ENCODE data around the gene STAM2. TPM values are rescaled to one million over a fixed set of nuclear protein-coding genes. Genes with fewer than 3 reads are reported as not detected.
"Not testable (repeated sequence)": the region's sequence is repeated elsewhere in the genome, so short reads cannot be mapped to it uniquely, and the experiment has no call there.

The STAM2 gene
- total RNA-seq, 1 donor from 2014 or later: 18.1 TPM

DNA sequence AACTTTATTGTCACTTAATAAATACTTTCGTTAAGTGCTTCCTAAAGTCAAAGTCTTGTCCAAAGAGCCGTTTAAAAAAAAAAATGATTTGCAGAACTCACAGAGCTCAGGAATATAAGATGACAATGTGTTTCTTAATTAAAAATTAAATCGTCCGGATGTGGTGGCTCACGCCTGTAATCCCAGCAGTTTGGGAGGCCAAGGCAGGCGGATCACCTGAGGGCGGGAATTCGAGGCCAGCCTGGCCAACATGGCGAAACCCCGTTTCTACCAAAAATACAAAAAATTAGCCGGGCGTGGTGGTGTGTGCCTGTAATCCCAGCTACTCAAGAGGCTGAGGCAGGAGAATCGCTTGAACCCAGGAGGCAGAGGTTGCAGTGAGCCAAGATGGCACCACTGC is 68.4 kb downstream of the STAM2 start:
- DNase-seq (ENCODE audit: low read depth, low spot score): not testable (repeated sequence)

DNA sequence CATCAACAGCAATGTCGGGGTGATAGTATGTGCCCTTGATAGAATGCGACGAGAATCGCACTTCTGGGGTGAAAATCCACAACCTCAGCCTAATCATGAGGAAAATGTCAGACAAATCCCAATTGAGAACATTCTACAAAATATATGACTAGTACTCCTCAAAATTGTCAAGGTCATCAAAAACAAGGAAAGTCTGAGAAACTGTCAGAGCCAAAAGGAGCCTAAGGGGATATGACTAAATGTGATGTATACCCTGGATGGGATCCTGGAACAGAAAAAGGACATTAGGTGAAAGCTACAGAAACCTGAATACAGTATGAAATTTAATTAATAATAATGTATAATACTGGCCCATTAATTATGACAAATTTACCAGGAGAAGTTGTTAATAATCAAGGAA is 69.1 kb downstream of the STAM2 start:
- DNase-seq (ENCODE audit: low read depth, low spot score): no peak

DNA sequence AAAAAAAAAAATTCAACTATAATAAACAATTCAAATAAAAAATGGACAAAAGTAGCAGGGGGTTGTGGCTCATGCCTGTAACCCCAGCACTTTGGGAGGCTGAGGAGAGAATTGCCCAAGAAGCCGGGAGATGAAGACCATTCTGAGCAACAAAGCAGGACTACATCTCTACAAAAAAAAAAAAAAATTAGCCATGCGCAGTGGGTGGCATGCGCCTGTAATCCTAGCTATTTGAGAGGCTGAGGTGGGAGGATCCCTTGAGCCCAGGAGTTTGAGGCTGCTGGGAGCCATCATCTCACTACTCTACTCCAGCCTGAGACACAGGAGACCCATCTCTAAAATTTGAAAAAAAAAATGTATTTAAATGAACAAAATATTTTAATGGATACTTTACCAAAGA is 72.3 kb downstream of the STAM2 start:
- no peak for DNase-seq (ENCODE audit: low read depth, low spot score)

DNA sequence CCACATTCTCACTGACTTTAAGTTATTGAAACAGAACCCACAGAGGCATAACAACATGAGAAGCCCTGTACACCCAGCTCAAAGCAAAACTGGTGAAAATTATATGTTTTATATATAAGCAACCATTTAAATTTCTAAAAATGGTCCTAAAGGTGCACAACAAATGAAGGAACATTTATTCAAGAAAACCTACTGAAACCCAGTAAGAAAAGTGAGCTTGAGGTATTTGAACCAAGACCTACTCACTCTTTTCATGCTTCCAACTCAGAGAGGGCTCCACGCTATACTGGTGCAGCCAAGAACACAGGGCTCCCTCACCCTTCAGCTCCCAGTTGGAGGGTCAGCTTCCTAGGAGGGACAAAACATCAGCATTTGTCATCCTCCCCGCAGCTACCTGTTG is 74.6 kb downstream of the STAM2 start:
- no peak for DNase-seq (ENCODE audit: low read depth, low spot score)

DNA sequence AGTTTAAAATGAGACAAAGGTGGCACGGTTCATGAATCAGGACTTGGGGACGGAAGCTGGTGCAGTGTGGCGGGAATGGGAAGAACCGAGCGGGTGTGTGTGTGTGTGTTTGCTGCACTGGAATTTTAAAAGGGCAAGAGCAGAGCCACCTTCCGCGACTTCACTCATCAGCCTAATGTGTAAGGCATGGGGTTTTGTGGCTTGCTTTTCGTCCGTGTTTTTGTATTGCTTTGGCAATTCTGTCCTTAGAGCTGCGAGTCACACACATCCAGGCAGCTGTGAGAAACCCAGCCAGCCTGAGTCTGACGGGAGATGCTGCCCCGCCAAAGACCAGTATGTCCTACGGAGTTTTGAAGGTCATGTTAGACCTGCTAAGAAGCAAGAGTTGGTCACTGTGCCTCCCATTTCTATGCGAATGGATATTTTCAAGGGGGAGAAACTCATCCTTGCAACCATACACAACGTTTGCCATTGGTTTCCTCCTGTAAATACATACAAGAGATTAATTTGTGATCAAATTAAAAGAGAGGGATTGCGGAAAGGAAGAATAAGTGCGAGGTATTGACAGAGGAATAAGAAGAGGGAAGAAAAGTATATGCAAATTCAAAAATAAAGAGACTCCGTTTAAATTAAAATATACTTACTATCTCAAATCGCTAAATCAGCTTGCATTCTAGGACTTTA is 76.1 kb downstream of the STAM2 start:
- DNase-seq (ENCODE audit: low read depth, low spot score): no peak

DNA sequence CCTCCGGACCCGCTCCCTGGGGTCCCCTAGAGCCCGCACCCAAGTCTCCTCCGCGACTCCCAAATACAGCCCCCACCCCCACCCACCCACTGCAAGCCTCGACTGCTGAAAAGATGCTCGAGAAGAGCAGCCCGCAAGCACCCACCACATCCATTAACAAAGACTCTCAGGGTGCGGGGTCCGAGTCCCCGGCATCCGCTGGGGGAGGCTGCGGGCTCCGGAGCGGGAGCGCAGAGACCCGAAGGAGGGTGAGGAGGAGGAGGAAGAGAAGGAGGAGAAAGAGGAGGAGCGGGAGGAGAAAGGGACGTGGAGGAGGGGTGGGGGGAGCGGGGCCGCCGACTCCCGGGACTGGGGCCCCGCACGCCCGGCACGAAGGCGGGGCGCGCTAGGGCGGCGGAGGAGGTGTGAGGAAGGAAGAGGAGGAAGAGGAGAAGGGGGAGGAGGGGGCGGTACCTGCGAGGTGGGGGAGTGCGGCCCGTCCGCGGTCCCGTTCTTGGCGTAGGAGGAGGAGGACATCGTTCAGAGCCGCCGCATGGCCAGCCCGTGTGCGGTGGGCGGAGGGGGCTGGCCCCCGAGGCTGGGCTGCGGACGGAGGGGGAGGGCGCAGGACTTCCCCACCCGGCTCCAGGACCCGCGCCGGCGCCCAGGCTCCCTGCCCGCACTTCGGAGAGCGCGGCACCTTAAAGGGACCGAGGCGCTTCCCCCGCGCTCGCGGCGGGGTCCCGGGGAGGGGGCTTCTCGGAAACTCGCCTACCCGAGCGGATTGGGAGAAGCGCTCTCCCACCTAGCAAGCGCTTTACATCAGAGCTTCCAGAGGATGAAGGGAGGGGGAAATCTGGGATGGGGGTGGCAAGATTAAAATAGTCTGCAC is 76.8 kb downstream of the STAM2 start, which contains the start of gene CACNB4:
Gene CACNB4, minus strand, starts transcription at position 549 of the 871 bp plus-strand sequence.
- DNase-seq (ENCODE audit: low read depth, low spot score): no peak

DNA sequence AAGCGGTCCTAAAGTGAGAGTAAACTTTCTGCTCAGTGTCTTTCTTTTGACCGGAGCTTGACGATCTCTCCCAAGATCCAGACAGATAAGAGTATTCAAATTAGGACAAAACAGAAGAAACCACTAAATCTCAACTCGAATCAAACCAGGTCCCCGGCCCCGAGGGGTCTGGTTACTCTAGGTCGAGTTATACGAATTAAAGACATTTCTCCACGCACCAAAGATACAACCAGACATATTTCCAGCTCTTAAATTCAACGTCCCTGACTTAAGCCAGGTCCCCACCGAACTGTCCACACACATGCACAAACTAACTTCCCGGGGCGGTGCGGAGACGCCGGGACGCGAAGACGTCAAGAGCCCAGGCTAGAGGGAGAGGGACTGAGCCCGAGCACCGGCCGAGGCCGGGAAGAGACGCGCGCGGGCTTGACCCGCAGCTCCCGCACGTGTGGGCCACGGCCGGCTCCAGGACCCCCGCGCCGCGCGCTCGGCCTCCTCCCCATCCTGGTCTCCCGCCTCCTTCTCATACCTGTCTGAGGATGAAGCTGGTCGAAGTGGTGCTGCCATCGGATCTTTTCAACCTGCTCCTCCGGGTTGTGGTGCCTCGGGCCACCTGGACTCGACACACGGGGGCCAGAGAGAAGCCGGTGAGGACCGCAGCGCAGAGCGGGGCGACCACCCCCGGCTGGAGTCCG is 77.6 kb downstream of the STAM2 start:
- DNase-seq (ENCODE audit: low read depth, low spot score): no peak

DNA sequence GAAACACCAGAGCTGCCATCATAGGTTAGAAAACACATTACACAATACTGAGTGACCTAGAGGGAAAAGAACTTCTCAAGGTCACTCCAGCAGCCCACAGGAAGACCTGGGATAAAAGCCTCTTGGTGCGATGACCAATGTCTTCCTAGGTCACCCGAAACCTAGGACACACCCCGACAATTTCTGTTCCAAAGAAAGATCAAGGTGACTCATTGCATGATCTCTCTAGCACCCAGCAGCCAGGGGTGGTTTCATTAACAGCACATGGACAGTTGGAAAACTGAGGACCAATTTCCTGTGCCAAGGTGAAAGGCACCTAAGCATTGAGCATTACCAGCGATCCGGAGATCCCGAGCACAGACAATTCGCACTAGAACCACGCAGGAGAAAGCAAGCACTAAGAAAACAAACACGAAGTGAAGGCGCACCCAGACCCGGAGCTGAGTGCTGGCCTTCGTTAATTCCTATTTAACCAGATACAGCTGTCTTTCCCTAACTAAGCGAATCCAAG is 78.2 kb downstream of the STAM2 start:
- DNase-seq (ENCODE audit: low read depth, low spot score): no peak

DNA sequence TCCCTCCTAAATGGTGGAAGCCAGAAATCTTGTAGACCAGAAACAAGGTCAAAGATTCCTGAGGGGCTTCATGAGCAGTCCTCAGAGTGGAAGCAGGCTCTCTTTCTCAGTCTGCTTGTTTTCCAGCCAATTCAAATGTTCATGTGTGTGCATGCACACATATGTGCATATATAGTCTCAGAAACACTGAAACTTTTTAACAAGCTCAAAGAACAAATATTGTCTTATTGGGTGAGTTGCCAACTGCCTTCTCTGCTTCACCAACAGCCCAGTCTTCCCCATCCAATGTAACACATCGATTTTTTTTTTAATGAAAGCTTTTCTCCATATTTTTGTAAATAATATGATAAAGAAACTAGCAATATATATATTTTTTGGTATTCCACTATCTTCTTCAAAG is 80.4 kb downstream of the STAM2 start:
- no peak for DNase-seq (ENCODE audit: low read depth, low spot score)

DNA sequence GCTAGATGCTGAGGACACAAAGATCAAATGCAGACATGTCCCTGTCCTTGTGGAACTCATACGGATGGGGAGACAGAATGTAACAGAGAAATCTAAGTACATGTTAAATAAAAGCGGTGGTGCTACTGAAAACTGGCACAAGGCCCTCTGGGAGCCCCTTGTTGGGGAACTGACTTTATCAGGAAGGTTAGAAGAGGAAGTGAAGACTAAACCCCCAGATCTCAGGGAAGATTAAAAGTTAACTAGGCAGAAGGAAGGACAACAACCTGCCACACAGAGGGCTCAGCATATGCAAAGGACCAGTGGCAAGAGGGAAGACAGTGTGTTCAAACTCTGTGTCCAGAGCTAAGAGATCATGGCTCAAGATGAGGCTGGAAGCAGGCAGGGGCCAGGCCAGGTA is 81.5 kb downstream of the STAM2 start:
- DNase-seq (ENCODE audit: low read depth, low spot score): no peak

DNA sequence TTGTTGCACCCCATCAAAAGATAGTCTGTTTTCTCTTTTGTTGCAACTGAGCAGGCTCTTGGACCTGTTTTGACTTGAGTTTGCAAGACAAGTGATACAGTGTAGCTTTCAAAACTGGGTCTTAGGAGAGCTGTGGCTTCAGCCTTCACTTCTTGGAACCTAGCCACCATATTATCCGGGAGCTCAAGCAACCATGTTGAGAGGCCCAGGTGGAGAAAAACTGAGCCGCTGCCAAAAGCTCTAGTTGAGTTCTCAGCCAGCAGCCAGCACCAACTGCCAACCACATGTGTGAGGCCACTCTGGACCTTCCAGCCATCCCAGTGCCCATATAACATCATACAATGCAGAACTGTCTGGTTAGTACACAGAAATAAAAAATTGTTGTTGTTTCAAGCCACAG is 82.1 kb downstream of the STAM2 start:
- no peak for DNase-seq (ENCODE audit: low read depth, low spot score)

DNA sequence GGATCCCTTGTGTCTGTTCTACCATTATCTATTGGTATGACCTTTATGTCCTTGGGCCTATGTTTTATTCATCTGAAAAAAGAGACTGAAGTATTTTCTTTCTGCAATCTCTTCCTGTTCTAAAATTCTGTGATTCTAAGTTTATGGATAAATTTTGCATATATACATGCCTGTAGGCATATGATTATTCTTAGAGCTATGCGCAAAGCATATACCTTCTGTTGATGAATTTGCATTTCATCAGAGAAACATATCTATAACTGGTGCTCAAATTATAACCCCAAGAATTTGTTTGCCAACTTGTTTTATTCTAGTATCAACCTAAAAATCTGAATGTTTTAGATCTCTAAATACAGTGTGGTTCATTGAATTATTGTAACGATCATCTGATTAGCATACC is 83.5 kb downstream of the STAM2 start:
- DNase-seq (ENCODE audit: low read depth, low spot score): no peak

DNA sequence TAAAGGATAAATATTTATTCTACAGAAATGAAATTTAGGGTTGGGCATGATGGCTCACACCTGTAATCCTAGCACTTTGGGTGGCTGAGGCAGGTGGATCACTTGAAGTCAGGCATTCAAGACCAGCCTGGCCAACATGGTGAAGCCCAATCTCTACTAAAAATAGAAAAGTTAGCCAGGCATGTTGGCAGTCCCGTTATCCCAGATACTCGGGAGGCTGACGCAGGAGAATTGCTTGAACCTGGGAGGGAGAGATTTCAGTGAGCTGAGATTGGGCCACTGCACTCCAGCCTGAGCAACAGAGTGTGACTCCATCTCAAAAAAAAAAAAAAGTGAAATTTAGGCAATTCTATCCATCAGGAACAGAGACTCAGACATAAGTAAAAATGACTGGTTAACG is 84.8 kb downstream of the STAM2 start:
- not testable (repeated sequence) for DNase-seq (ENCODE audit: low read depth, low spot score)

DNA sequence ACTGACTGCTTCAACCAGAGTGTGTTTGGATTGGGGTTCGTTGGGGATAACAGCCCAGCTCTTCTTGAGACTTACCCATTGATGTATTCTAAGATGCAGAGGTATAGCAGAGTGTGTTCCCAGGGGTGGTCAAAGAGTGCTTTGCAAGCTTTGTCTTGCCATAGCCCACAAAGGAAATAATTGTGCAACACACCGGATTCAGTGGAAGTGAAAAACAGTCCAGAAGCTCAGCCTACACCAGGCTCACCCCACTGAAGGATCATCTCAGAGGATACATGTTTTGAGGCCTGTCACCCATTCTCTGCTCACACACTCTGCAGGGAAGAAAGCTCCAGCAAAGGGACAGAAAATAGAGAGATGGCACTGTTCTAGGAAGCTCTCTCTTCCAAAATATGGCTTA is 86.3 kb downstream of the STAM2 start:
- DNase-seq (ENCODE audit: low read depth, low spot score): no peak

DNA sequence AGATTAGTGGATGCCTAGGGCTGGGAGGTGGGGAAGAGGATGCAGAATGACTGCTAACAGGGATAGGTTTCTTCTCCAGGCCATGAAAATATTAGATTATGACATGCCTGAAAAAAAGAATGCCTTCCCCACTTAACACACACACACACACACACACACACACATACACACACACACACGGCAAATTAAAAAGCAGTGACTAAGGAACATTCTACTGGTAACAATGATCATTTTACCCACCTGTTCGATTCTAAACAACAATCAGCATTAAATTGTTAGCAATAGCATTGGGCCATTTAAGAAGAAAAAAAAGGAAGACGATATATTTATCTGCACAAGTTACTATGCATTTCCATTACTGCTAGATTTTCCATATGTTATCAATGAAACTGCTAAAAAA is 87.6 kb downstream of the STAM2 start:
- no peak for DNase-seq (ENCODE audit: low read depth, low spot score)

DNA sequence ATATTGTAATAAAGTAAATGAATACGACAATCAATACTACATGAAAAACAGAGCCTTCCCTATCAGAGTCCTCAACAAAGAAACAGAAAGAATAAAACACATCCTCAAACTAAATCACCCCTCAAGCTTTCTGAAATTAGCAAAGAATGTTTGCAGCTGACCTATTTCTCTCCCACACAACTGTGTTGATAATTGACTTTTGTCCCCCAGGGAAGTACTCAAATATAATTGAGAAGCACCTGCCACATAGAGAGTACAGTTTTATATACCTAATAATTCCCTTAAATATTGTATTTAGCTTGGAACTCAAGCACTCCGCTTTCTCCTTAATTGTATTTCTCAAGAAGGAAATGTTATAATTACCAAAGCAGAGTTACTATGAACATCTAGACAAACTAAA is 89.3 kb downstream of the STAM2 start:
- no peak for DNase-seq (ENCODE audit: low read depth, low spot score)

DNA sequence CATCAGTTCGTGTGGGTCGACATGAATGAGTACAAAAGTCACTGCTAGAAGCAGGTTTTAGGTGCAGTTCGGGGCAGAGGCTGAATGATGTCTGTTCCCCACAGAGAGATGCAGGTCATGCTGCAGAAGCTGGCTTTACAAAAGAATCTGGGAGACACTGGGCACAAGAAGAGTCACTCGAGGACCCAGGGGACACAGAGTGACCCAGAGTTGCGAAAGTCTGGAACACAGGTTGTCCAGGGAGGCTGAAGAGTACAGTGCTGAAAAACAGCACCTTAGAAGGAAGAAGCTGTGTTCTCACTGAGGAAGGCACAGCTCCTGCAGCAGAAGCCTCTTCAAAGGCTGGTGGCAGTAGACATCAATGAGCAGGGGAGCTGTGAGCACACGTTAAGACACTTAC is 91.5 kb downstream of the STAM2 start:
- DNase-seq (ENCODE audit: low read depth, low spot score): no peak

DNA sequence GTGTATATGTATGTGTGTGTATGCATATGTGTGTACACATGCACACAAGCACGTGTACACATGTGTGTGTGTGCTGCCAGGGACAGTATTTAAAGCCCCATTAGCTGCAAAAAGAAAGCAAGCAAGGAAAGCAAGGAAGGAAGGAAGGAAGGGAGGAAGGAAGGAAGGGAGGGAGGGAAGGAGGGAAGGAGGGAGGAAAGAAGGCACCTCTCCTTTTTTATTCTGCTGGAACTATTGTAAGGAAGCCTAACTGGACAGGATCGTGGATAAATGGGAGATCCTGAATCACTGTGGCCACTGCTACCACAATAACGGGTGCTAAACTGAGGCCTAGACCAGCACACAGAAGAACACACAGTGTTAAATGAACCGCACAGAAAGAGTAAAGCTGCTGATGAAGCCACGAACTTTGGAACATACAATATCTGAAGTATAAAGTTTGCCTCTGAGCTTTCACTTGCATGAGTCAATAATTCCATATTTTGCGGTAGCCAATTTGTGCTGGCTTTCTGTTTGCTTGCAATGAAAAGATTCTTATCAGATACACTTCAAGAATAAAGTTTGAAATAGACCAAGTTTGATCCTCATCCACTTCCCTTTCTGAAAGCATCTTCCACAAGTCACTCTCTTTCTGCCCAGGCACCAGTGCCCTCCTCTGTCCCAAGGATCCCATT is 92.2 kb downstream of the STAM2 start:
- no peak for DNase-seq (ENCODE audit: low read depth, low spot score)

DNA sequence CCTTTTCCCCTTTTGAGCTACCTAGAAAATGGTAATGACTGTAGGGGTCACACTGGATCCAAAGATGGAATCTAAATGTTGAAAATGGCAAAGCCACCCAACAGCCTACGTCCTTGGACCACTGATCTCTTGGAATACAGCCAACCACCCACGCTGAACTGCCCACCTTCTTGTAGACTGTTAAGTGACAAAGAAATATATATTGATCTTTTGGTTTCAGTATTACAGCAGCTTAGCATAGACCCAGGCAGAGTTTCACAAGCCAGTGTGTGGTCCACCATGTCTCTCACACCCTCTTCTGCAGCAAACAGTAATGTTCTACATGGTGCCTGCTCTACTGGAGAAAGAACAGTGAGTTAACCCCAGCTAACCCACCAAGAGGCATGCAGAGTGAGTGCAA is 96.9 kb downstream of the STAM2 start:
- no peak for DNase-seq (ENCODE audit: low read depth, low spot score)

DNA sequence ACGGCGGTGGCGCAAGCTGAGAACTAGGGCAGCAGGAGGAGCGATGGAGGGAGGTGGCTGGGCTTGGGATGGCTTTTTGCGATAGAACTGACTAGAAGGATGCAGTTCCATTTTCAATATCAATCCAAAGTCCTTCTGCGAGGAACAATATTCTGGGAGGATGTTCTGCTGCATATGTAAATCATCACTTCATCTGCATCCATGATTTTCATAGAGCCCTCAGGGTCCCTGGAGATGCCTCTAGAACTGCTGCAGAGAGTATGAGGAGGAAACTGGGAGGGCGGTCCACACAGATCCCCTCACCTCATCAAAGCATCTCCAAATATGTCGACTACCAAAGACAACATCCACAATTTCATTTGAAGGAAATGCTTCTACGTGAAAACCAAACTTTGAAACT is 97.5 kb downstream of the STAM2 start:
- no peak for DNase-seq (ENCODE audit: low read depth, low spot score)

DNA sequence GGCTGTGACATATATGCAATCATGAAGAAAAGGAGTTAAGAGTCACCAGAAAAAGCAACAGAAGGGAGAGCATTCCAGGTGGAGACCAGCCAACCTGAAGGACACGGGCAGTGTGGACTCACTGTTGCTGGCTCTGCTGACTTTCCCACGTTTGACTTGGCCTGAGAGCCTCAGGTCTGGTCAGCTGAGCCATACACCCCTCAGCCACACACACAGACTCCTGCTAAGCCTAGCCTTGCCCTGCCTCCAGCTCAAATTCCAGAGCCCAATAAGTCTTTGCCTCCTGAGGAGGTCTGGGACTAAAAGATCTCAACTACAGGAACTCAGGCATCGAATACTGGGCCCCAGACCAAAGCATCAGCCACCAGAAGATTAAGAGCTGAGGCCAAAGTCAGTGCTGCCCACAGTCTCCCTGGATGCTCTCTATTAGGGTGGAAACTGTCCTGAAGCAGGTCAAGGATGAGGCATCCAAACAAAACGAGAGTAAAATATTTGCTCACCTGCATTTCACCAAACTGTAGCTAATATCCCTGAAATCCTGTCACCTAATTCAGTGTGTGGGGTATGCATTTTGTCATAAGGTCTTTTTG is 100.0 kb downstream of the STAM2 start:
- DNase-seq (ENCODE audit: low read depth, low spot score): no peak

All from pulmonary artery endothelial cell (primary cell).